ENCODE results near the gene PPP1R13B.

- TF ChIP-seq CTCF (IDR thresholded peaks at IDR 0.05) (no peak), POLR2A (IDR thresholded peaks at IDR 0.05) (no peak), POLR2AphosphoS5 (IDR thresholded peaks at IDR 0.05) (peak in 1 of 3 donors; percentile 28)
Observed at GRCh38 chr14:103847451-103848174, at the start of gene PPP1R13B.

Measured in breast epithelium (tissue), 3 donors.